ES-I3 (cell line): ENCODE results near the gene PPP6R3.
"Not testable (repeated sequence)": the region's sequence is repeated elsewhere in the genome, so short reads cannot be mapped to it uniquely, and the experiment has no call there.

Experiments
- H3K36me3 ChIP-seq: 2 replicates; pipeline ENCODE4 v1.6.1; 2013; ENCODE audit warnings: mild to moderate bottlenecking, low read length, control low read depth, moderate library complexity; ENCODE audit not compliant: insufficient read depth
- H3K4me1 ChIP-seq: 2 replicates; pipeline ENCODE4 v1.6.1; 2013; ENCODE audit warnings: mild to moderate bottlenecking, control low read depth, low read length; ENCODE audit not compliant: insufficient read depth
- H3K9ac ChIP-seq: 2 replicates; pipeline ENCODE4 v1.6.1; 2013; ENCODE audit warnings: low read depth, mild to moderate bottlenecking, low read length, moderate library complexity
- H3K9me3 ChIP-seq: 2 replicates; pipeline ENCODE4 v1.6.1; 2013; ENCODE audit warnings: mild to moderate bottlenecking, low read length, moderate library complexity; ENCODE audit not compliant: control insufficient read depth, insufficient read depth

Gene PPP6R3

DNA sequence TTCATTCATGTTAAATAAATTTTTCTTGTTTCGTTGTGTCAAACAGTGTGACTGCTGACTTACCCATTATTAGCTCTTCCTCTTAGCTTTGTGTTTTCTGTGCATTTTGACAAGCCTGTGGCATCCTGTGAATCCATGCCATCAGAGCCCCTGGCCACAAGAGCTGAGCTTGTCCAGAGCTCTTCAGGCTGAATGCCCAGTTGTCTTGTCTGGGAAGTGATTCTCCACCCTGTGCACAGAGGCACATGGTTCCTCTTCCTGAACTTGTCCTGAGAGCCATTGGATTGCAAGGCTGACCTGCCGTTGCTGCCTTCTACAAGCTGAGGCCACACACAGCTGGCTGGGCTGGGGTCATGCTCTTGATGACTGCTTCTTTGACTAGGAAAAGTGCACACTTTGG lies 64.1 kb downstream of the PPP6R3 start:
- no peak overlapping the region for H3K9ac ChIP-seq
- H3K4me1 ChIP-seq: no peaks in the 10 kb centered on the region
- H3K36me3 ChIP-seq: peaks cover 23% of the 10 kb centered on the region
- H3K9me3 ChIP-seq: no peaks in the 10 kb centered on the region

DNA sequence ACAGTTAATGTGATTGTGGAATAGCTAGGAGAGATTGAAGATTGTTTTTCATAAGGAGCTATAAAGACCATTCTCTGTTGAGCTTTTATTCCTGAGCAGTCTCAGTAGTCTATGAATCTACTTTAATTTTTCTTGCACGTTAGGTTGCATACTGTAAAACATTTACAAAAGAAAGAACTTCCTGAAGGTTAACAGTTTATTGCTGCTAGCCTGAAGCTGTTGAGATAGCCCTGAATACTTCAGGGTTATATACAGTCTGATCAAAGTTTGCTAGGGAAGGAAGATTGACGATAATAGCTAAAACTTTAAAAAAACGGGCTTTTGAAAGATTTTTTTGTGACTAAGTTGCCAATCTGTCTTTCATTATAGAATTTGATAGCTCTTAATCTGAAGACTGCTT lies 64.8 kb downstream of the PPP6R3 start:
- Histone ChIP-seq H3K4me1 (no peaks in the 10 kb centered on the region), H3K9ac (no peak overlapping the region), H3K36me3 (peaks cover 23% of the 10 kb centered on the region), H3K9me3 (no peaks in the 10 kb centered on the region)

DNA sequence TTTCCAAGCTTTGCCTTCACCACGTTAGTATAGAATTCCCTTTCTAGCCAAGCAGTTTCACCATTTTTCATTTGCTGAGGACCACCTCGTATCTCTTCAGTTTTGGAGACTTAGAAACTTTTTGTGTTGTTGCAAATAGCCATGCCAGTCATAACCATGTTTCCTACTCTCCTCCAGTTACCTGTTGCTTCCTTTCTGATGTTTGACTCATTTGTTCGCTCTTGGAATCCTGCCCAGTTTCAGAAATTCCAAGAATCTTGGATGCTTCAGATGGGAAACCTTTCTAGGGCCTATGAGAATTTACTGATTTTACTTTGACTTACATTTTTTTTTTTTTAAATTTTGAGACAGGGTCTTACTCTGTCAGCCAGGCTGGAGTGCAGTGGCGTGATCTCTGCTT lies 65.4 kb downstream of the PPP6R3 start:
- peaks cover 23% of the 10 kb centered on the region for H3K36me3 ChIP-seq
- no peaks in the 10 kb centered on the region for H3K9me3 ChIP-seq
- H3K9ac ChIP-seq: no peak overlapping the region
- H3K4me1 ChIP-seq: no peaks in the 10 kb centered on the region

DNA sequence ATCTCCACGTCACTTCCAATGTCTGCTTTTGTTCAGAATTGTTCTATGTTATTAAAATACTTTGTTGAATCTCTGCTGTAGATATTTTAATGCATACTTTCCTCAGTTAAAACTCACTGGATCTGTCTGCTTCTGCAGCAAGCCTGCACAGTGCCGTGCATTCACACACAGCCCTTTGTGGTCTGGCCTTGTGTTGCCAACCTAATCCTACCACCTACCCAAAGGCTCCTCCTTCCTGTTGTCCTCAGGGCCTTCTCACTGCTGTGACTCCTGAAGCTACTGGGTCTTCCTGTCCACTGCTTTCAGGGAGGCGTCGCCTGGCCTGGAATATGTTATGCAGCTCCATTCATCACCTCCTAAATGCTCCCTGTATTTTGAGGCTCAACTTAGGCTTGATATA lies 67.0 kb downstream of the PPP6R3 start:
- no peak overlapping the region for H3K9ac ChIP-seq
- no peaks in the 10 kb centered on the region for H3K4me1 ChIP-seq
- no peaks in the 10 kb centered on the region for H3K9me3 ChIP-seq
- H3K36me3 ChIP-seq: peaks cover 12% of the 10 kb centered on the region; the same call in 1 of the 2 replicates

DNA sequence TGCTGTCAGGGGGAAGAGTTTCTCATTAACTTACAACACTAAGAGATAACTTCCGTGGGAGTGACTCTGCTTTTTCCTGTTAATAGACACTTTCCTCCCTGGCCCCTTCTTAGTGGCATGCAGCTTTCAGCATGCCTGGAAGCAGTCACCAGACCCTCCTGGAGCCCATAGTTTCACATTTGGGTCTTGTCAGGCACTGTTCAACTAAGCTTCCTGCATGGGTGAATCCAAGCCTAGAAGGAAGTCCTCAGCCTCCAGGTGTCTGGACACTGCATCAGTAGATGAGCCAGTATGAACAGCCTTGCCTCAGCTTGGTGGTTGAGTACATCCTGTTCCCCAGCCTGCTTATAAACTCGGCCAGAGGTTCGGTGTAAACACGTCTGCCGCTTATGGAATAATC lies 68.1 kb downstream of the PPP6R3 start:
- 0 out of 2 replicates have a peak, but pooled peaks cover 7% of the 10 kb centered on the region for H3K36me3 ChIP-seq
- no peaks in the 10 kb centered on the region for H3K9me3 ChIP-seq
- H3K4me1 ChIP-seq: no peaks in the 10 kb centered on the region
- no peak overlapping the region for H3K9ac ChIP-seq

DNA sequence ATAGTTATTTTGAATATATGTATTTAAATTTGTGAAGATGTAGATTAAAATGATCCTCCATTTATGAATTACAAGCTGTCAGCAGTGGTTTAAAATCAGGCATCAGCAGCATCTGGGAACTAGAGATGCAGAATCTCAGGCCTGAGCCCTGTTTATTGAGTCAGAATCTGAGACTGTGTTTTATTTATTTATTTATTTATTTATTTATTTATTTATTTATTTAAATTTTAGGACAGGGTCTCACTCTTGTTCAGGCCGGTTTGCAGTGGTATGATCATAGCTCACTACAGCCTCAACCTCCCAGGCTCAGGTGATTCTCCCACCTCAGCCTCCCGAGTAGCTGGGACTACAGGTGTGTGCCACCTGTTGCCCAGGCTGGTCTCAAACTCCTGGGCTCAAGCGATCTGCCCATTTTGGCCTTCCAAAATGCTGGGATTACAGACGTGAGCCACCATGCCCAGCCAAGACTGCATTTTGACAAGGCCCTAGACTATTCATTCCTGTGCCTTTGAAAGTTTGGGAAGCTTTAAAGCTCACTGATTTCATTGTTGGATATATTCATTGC lies 70.7 kb downstream of the PPP6R3 start:
- Histone ChIP-seq H3K9me3 (no peaks in the 10 kb centered on the region), H3K4me1 (no peaks in the 10 kb centered on the region), H3K9ac (no peak overlapping the region), H3K36me3 (0 out of 2 replicates have a peak, but pooled peaks cover 7% of the 10 kb centered on the region)

DNA sequence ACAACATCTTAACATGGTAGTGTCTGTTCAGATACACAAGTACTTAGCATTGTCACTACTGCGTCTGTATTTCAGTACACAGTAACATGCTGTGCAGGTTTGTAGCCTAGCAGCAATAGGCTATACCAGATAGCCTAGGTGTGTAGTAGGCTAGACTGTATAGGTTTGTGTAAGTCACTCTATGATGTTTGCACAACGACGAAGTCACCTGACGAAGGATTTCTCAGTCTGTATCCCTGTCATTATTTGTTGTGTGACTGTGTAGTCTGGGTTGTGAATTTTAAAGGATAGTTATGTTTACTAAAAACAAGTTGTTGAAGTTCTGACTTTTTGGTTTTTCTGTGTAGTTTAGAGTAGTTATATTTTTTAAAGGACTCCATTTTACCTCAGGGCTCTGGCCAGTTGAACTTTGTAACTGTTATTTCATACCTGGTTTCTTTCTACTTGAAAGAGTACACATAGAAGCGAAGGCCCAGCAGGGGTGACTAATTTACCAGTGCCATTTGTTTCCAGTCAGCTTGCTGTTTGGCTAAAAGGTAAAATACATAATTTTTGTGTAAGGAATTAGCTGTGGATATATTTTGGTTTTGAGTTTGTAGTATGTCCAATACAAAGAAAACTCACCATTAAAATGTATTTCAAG lies 72.3 kb downstream of the PPP6R3 start:
- Histone ChIP-seq H3K4me1 (peaks cover 6% of the 10 kb centered on the region; the same call in 1 of the 2 replicates), H3K9ac (no peak overlapping the region), H3K36me3 (no peaks in the 10 kb centered on the region), H3K9me3 (no peaks in the 10 kb centered on the region)

DNA sequence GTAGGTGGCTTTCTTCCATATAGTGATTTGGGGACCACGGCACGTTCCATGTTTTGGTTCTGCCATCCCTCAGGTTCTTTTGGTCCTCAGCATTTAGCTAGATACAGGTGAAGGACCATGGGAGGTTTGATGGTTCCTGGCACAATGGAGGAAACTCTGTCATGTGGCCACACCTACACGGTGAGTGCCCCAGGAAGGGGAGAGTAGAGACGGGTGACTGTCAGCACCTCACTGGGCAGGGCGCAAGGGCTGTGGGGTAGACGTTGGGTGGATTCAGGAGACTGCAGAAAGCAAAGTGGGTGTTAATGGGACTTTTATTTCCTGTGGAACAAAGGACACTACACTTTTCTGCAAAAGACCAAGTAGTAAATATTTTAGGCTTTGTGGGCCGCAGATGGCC lies 73.4 kb downstream of the PPP6R3 start:
- no peak overlapping the region for H3K9ac ChIP-seq
- no peaks in the 10 kb centered on the region for H3K9me3 ChIP-seq
- no peaks in the 10 kb centered on the region for H3K36me3 ChIP-seq
- H3K4me1 ChIP-seq: peaks cover 6% of the 10 kb centered on the region; the same call in 1 of the 2 replicates

DNA sequence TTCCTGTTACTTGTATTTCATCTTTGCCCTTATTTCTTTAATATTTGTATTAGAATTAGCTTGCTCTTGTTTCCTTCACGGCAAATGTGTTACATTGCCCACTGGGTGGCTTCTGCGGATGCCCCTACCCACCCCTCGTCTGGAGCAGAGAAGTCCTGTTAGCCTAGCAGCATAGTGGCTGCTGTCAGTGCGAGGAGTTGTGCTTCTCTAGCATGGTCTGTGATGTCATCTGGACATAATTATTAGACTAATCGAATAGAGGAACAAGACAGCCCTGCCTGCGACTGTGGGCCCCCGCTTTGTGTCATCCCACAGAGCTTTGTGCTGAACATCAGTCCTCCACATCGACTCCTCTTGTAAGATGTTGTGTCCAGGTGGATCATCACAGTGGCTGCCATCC lies 74.5 kb downstream of the PPP6R3 start:
- no peaks in the 10 kb centered on the region for H3K36me3 ChIP-seq
- no peaks in the 10 kb centered on the region for H3K9me3 ChIP-seq
- H3K4me1 ChIP-seq: peaks cover 14% of the 10 kb centered on the region; the same call in 1 of the 2 replicates
- no peak overlapping the region for H3K9ac ChIP-seq

DNA sequence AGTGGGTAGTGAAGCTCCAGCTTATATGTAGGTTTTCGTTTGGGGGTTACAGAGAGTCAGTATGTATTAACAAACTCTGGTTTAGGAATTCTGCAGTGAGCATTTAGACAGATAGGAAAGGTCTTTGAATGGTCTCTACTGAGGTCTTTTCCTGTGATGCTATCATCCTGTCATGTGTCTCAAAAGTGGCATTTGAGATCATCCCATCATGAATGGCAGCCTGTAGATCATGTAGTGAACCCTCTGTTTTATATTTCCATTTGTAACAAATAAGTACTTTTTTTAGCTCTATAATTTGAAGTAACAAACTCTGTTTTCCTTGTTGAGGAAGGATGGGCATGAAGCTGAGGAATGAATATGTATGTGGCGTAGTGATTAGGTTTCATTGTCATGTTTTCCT lies 76.2 kb downstream of the PPP6R3 start:
- no peaks in the 10 kb centered on the region for H3K36me3 ChIP-seq

DNA sequence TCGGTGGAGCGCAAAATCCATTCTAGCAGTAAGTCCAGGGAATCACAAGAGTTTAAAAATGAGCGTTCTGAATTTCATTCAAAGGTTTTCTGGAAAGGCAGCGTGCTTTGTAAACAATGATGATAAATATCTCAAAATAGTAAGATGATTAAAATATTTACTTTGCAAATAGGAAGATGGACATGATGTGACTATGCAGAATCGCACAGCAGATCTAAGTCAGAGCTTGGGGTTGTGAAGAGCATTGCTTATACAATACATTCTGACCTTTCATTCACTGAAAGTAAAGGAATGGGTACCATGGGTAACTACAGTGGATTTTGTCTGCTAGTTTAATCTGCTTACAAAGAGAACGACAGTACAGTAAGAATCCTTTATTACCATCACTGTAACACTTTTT lies 77.5 kb downstream of the PPP6R3 start:
- Histone ChIP-seq H3K36me3 (no peaks in the 10 kb centered on the region), H3K9ac (no peak overlapping the region), H3K4me1 (peaks cover 21% of the 10 kb centered on the region; the same call in 1 of the 2 replicates), H3K9me3 (no peaks in the 10 kb centered on the region)

More for the DNA sequence above, 76.2 kb downstream of the PPP6R3 start:
- Histone ChIP-seq H3K9ac (no peak overlapping the region), H3K4me1 (peaks cover 18% of the 10 kb centered on the region; the same call in 1 of the 2 replicates), H3K9me3 (no peaks in the 10 kb centered on the region)

DNA sequence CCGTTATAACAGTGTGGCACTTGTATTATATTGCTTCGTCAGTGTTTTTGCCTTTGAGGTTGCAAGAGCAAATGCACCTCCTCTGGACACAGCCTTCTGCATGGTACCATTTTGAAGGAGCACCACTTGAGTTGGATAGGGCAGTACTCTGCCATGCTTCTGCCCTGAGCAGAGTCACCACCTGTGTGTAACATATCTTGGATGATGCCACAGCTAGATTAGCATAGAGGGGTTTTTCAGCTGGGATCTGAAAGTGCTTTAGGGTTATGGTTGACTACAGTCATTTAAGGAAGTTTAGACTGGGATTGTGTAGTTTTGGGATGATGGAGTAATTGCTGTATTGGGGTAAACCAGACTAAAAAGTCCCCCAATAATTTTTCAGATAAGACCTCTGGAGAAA lies 78.8 kb downstream of the PPP6R3 start:
- Histone ChIP-seq H3K4me1 (peaks cover 21% of the 10 kb centered on the region; the same call in 1 of the 2 replicates), H3K36me3 (no peaks in the 10 kb centered on the region), H3K9ac (no peak overlapping the region), H3K9me3 (no peaks in the 10 kb centered on the region)

DNA sequence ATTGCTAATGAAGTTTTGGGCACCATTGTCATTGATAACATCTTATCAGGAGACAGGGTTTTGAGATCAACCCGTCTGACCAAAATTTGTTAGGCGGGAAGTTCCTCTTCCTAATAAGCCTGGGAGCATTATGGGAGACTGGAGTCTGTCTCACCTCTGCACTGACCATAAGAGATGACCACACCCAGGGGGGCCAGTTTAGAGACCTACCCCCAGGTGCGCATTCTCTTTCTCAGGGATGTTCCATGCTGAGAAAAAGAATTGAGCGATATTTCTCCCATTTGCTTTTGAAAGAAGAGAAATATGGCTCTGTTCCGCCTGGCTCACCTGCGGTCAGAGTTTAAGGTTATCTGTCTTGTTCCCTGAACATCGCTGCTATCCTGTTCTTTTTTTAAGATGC lies 80.0 kb downstream of the PPP6R3 start:
- H3K9me3 ChIP-seq, H3K36me3 ChIP-seq, H3K9ac ChIP-seq: not testable (repeated sequence)
- peaks cover 21% of the 10 kb centered on the region; the same call in 1 of the 2 replicates for H3K4me1 ChIP-seq

DNA sequence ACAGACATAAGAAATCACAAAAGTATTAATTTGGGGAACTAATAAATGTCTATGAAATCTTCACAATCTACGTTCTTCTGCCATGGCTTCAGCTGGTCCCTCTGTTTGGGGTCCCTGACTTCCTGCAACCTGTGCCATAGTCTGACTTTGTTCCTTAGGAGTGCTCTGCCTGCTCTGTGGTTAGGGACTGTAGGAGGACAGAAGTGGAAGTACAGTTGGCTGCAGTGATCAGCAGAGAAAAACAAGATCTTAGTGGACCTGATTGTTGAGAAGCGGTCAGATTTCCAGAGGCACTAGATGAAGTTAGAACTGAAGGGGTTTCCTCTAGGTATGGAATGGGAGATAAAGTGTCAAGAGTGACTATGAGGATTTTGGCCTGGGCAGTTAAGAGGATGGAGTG lies 80.6 kb downstream of the PPP6R3 start:
- Histone ChIP-seq H3K36me3 (no peaks in the 10 kb centered on the region; the same call in 1 of the 2 replicates), H3K4me1 (peaks cover 21% of the 10 kb centered on the region; the same call in 1 of the 2 replicates), H3K9me3 (no peaks in the 10 kb centered on the region), H3K9ac (no peak overlapping the region)

DNA sequence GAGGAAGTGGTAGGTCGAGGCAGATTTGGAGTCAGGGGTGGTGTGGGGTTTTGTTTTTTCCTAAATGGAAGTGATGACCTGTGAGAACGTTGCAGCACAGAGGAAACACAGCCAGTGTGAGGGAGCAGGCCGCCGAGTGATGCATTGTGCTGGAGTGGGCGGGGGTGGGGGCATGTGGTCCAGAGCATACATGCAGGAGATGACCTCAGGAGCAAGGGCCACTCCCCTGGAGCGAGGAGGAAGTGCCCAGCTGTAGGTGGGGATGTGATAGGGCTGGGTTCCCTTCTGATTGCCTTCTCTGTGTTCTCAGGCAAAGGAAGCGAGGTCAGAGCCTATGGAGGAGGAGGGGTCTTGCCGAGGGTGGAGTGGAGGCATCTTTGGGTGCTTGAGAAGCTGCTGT lies 81.4 kb downstream of the PPP6R3 start:
- H3K9me3 ChIP-seq: no peaks in the 10 kb centered on the region
- H3K4me1 ChIP-seq: peaks cover 16% of the 10 kb centered on the region; the same call in 1 of the 2 replicates
- H3K36me3 ChIP-seq: no peaks in the 10 kb centered on the region; the same call in 1 of the 2 replicates
- no peak overlapping the region for H3K9ac ChIP-seq
